ENCODE data around the gene GADD45GIP1. TPM values are rescaled to one million over a fixed set of nuclear protein-coding genes. Genes with fewer than 3 reads are reported as not detected.

GADD45GIP1 gene
- total and polyA plus RNA-seq, 10 of the 15 experiments (the other 5 are each of a cell fraction or from before 2014, with no cell fraction given) = 5.1 to 136 (median 30.1) TPM

DNA sequence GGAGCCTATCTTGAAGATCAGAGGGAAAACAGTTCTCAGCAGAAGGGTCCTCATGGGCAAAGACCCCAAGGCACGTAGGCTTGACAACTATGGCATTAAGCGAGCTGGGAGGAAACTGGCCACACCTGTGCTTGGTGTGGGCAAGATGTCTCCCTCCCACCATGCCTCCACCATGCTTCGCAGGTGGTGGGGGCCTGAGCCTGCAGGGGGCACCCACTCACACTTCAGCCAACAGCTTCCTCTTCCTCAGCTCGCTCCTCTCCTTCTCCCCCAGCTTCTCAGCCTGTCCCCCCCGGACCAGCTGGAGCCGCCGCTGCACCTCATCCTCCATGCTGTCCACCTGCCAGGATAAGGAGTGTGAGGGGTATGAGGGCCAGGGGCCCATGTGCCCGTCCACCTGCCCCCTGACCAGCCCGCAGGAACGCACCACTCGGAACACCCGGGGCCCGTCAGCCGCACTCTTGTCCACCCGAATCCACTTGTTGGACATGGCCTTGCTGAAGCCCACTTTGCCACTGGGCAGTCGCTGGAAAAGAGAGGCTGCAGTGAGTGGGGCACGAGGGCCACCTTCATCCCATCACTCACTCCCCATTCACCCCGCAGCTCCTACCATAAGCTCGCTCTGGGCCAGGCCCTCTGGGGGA lies 26.9 kb downstream of the GADD45GIP1 start (continued):
- TF ChIP-seq, protein P1, sequence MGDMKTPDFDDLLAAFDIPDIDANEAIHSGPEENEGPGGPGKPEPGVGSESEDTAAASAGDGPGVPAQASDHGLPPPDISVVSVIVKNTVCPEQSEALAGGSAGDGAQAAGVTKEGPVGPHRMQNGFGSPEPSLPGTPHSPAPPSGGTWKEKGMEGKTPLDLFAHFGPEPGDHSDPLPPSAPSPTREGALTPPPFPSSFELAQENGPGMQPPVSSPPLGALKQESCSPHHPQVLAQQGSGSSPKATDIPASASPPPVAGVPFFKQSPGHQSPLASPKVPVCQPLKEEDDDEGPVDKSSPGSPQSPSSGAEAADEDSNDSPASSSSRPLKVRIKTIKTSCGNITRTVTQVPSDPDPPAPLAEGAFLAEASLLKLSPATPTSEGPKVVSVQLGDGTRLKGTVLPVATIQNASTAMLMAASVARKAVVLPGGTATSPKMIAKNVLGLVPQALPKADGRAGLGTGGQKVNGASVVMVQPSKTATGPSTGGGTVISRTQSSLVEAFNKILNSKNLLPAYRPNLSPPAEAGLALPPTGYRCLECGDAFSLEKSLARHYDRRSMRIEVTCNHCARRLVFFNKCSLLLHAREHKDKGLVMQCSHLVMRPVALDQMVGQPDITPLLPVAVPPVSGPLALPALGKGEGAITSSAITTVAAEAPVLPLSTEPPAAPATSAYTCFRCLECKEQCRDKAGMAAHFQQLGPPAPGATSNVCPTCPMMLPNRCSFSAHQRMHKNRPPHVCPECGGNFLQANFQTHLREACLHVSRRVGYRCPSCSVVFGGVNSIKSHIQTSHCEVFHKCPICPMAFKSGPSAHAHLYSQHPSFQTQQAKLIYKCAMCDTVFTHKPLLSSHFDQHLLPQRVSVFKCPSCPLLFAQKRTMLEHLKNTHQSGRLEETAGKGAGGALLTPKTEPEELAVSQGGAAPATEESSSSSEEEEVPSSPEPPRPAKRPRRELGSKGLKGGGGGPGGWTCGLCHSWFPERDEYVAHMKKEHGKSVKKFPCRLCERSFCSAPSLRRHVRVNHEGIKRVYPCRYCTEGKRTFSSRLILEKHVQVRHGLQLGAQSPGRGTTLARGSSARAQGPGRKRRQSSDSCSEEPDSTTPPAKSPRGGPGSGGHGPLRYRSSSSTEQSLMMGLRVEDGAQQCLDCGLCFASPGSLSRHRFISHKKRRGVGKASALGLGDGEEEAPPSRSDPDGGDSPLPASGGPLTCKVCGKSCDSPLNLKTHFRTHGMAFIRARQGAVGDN (IDR thresholded peaks at IDR 0.05) = no peak
- TF ChIP-seq, protein P2, sequence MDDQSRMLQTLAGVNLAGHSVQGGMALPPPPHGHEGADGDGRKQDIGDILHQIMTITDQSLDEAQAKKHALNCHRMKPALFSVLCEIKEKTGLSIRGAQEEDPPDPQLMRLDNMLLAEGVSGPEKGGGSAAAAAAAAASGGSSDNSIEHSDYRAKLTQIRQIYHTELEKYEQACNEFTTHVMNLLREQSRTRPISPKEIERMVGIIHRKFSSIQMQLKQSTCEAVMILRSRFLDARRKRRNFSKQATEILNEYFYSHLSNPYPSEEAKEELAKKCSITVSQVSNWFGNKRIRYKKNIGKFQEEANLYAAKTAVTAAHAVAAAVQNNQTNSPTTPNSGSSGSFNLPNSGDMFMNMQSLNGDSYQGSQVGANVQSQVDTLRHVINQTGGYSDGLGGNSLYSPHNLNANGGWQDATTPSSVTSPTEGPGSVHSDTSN (IDR thresholded peaks at IDR 0.05; ENCODE audit: insufficient replicate concordance, low read depth, low read length) = no peak
- TF ChIP-seq TCF12 (IDR thresholded peaks at IDR 0.05; ENCODE audit: low read depth, low read length) (no peak), NR2C1 (IDR thresholded peaks at IDR 0.05) (no peak), KLF5 (IDR thresholded peaks at IDR 0.05; ENCODE audit: partially characterized antibody) (no peak)

DNA sequence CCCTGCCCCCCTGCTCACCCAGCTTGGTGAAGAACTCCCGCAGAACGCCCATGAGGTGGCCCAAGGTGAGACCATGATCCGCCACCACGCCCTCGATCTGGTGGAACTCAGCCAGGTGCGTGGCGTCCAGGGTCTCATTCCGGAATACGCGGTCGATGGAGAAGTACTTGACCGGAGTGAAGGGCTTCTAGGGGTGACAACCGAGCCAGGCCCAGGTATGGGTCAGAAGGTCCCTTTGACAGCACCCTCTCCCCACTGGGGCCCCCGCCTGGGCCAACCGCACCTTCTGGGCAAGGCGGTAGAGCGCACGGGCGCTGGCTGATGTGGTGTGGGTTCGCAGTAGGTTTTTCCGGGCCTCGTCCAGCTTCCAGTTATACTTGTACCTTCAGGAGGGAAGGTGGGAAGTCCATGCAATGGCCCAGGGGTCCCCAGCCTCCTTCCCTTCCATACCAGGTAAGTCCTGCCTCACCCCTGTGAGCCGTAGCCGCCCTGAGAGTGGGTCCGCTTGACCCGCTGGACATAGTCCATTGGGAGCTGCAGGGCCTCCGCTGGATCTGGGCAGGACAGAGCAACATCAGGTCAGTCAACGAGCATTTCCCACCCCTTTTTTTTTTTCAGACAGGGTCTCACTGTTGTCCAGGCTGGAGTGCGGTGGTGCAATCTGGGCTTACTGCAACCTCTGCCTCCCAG lies 32.3 kb downstream of the GADD45GIP1 start:
- H4K20me1 ChIP-seq (ENCODE audit: control insufficient read depth, insufficient read depth) = no peaks in the 10 kb centered on the region; the same call in 1 of the 2 replicates
- H3K79me2 ChIP-seq (ENCODE audit: control insufficient read depth, insufficient read depth, low read length) = no peaks in the 10 kb centered on the region
- ChIA-PET POLR2A (no interaction called here), CTCF (interaction anchor here (1.5 kb wide), 1 partner anchor 40 kb away, joined by 6 read pairs; no protein-coding TSS in a partner anchor), SMC1A (ENCODE audit: uncharacterized antibody, unreplicated experiment) (no interaction called here), RAD21 (ENCODE audit: unreplicated experiment) (no interaction called here)
- 98% methylated on average over 29 of the region's 29 CpGs for WGBS (ENCODE audit: insufficient coverage, insufficient replicate concordance, low lambda C conversion rate, missing lambda C conversion rate)
- in situ Hi-C loops (cut with MboI) (no loop called here), intact Hi-C loops (cut with micrococcal nuclease; ENCODE audit: unreplicated experiment) (no loop called here)
- no peak for ATAC-seq
- DNase-seq (ENCODE audit: low read depth, low spot score) = no peak
- H2AFZ ChIP-seq (ENCODE audit: control insufficient read depth, low read depth, low read length) = no peak overlapping the region
- no peak overlapping the region for H3K4me3 ChIP-seq
- H3K36me3 ChIP-seq (ENCODE audit: control insufficient read depth in 2 of 2, insufficient read depth in 2 of 2, low read length in 1 of 2) = peaks cover 25 to 34% of the 10 kb centered on the region in 2 experiments
- H3K9me3 ChIP-seq (replicated peaks; ENCODE audit: control insufficient read depth, insufficient read depth, low read length) = no peaks in the 10 kb centered on the region
- H3K27ac ChIP-seq (ENCODE audit: control insufficient read depth, insufficient read depth) = no peak overlapping the region
- H3K27me3 ChIP-seq (replicated peaks in 1 of 2; ENCODE audit: control insufficient read depth in 2 of 2, insufficient read depth in 2 of 2, low read length in 1 of 2) = no peaks in the 10 kb centered on the region
- H3K9ac ChIP-seq (ENCODE audit: control insufficient read depth, insufficient read depth, low read length) = no peak overlapping the region
- no peak for FAIRE-seq
- no peak overlapping the region for H3K4me2 ChIP-seq (ENCODE audit: control insufficient read depth, insufficient read depth)
- no peaks in the 10 kb centered on the region for H3K4me1 ChIP-seq (ENCODE audit: control insufficient read depth, insufficient read depth, low read length)
- BruUV-seq (replicated peaks) = no TSS peak
- TF ChIP-seq STAT1 (conservative IDR thresholded peaks at IDR 0.05) (no peak), CHD1 (IDR thresholded peaks at IDR 0.05; ENCODE audit: low read depth, low read length) (no peak), SPI1 (IDR thresholded peaks at IDR 0.05; ENCODE audit: borderline replicate concordance, insufficient read depth, low read depth, low read length) (no peak), BRCA1 (IDR thresholded peaks at IDR 0.05; ENCODE audit: low read depth, low read length) (no peak), IRF4 (IDR thresholded peaks at IDR 0.05; ENCODE audit: low read depth, low read length) (no peak), BMI1 (IDR thresholded peaks at IDR 0.05; ENCODE audit: borderline replicate concordance) (no peak), MXI1 (IDR thresholded peaks at IDR 0.05; ENCODE audit: low read depth, low read length) (no peak), BCL11A (IDR thresholded peaks at IDR 0.05; ENCODE audit: low read depth, low read length) (no peak)
- TF ChIP-seq, protein P3, sequence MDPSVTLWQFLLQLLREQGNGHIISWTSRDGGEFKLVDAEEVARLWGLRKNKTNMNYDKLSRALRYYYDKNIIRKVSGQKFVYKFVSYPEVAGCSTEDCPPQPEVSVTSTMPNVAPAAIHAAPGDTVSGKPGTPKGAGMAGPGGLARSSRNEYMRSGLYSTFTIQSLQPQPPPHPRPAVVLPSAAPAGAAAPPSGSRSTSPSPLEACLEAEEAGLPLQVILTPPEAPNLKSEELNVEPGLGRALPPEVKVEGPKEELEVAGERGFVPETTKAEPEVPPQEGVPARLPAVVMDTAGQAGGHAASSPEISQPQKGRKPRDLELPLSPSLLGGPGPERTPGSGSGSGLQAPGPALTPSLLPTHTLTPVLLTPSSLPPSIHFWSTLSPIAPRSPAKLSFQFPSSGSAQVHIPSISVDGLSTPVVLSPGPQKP (IDR thresholded peaks at IDR 0.05; ENCODE audit: low read depth, low read length) = no peak
- TF ChIP-seq, protein P4, sequence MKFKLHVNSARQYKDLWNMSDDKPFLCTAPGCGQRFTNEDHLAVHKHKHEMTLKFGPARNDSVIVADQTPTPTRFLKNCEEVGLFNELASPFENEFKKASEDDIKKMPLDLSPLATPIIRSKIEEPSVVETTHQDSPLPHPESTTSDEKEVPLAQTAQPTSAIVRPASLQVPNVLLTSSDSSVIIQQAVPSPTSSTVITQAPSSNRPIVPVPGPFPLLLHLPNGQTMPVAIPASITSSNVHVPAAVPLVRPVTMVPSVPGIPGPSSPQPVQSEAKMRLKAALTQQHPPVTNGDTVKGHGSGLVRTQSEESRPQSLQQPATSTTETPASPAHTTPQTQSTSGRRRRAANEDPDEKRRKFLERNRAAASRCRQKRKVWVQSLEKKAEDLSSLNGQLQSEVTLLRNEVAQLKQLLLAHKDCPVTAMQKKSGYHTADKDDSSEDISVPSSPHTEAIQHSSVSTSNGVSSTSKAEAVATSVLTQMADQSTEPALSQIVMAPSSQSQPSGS (IDR thresholded peaks at IDR 0.05; ENCODE audit: low read length) = no peak
